ENCODE data around the gene CASR. TPM values are rescaled to one million over a fixed set of nuclear protein-coding genes. Genes with fewer than 3 reads are reported as not detected.

Gene CASR
- polyA plus RNA-seq, 2 donors = not detected

- Histone ChIP-seq H3K36me3 (ENCODE audit: control insufficient read depth in 2 of 2, insufficient read depth in 2 of 2, low read length in 1 of 2) (no peaks in the 10 kb centered on the region), H3K4me1 (ENCODE audit: control insufficient read depth in 2 of 2, insufficient read depth in 2 of 2, low read length in 1 of 2) (no peaks in the 10 kb centered on the region), H3K27ac (ENCODE audit: low read depth in 2 of 2, low read length in 1 of 2) (no peak overlapping the region), H3K9me3 (ENCODE audit: control insufficient read depth in 2 of 2, insufficient read depth in 1 of 2, low read depth in 1 of 2, low read length in 1 of 2) (no peaks in the 10 kb centered on the region), H3K4me3 (ENCODE audit: low read depth in 1 of 2, low read length in 2 of 2) (no peak overlapping the region), H3K27me3 (ENCODE audit: control insufficient read depth in 1 of 2, insufficient read depth in 2 of 2, low read length in 2 of 2) (no peaks in the 10 kb centered on the region)
- 71 to 73% methylated on average over 4 of the region's 4 CpGs for WGBS, 2 donors
Observed at GRCh38 chr3:122208579-122208978, 25.1 kb downstream of the CASR start.

GRCh38 chr3:122213650-122214049 lies 30.2 kb downstream of the CASR start:
- WGBS, 2 donors = 66 to 69% methylated on average over 2 of the region's 2 CpGs
- no peak overlapping the region for H3K4me3 ChIP-seq (ENCODE audit: low read depth in 1 of 2, low read length in 2 of 2)
- no peaks in the 10 kb centered on the region for H3K27me3 ChIP-seq (ENCODE audit: control insufficient read depth in 1 of 2, insufficient read depth in 2 of 2, low read length in 2 of 2)
- H3K4me1 ChIP-seq (ENCODE audit: control insufficient read depth in 2 of 2, insufficient read depth in 2 of 2, low read length in 1 of 2) = no peaks in the 10 kb centered on the region
- no peak overlapping the region for H3K27ac ChIP-seq (ENCODE audit: low read depth in 2 of 2, low read length in 1 of 2)
- no peaks in the 10 kb centered on the region for H3K9me3 ChIP-seq (ENCODE audit: control insufficient read depth in 2 of 2, insufficient read depth in 1 of 2, low read depth in 1 of 2, low read length in 1 of 2)
- no peaks in the 10 kb centered on the region for H3K36me3 ChIP-seq (ENCODE audit: control insufficient read depth in 2 of 2, insufficient read depth in 2 of 2, low read length in 1 of 2)

GRCh38 chr3:122214711-122215110 lies 31.2 kb downstream of the CASR start:
- H3K27me3 ChIP-seq (ENCODE audit: control insufficient read depth in 1 of 2, insufficient read depth in 2 of 2, low read length in 2 of 2) = no peaks in the 10 kb centered on the region
- no peaks in the 10 kb centered on the region for H3K9me3 ChIP-seq (ENCODE audit: control insufficient read depth in 2 of 2, insufficient read depth in 1 of 2, low read depth in 1 of 2, low read length in 1 of 2)
- no peaks in the 10 kb centered on the region for H3K36me3 ChIP-seq (ENCODE audit: control insufficient read depth in 2 of 2, insufficient read depth in 2 of 2, low read length in 1 of 2)
- WGBS, 2 donors = 48 to 51% methylated on average over 4 of the region's 4 CpGs
- H3K27ac ChIP-seq (ENCODE audit: low read depth in 2 of 2, low read length in 1 of 2) = no peak overlapping the region
- H3K4me1 ChIP-seq (ENCODE audit: control insufficient read depth in 2 of 2, insufficient read depth in 2 of 2, low read length in 1 of 2) = no peaks in the 10 kb centered on the region
- H3K4me3 ChIP-seq (ENCODE audit: low read depth in 1 of 2, low read length in 2 of 2) = no peak overlapping the region

GRCh38 chr3:122215592-122216298 lies 32.3 kb downstream of the CASR start:
- Histone ChIP-seq H3K9me3 (ENCODE audit: control insufficient read depth in 2 of 2, insufficient read depth in 1 of 2, low read depth in 1 of 2, low read length in 1 of 2) (no peaks in the 10 kb centered on the region), H3K4me1 (ENCODE audit: control insufficient read depth in 2 of 2, insufficient read depth in 2 of 2, low read length in 1 of 2) (no peaks in the 10 kb centered on the region), H3K36me3 (ENCODE audit: control insufficient read depth in 2 of 2, insufficient read depth in 2 of 2, low read length in 1 of 2) (no peaks in the 10 kb centered on the region), H3K27ac (ENCODE audit: low read depth in 2 of 2, low read length in 1 of 2) (no peak overlapping the region), H3K27me3 (ENCODE audit: control insufficient read depth in 1 of 2, insufficient read depth in 2 of 2, low read length in 2 of 2) (no peaks in the 10 kb centered on the region), H3K4me3 (ENCODE audit: low read depth in 1 of 2, low read length in 2 of 2) (no peak overlapping the region)
- 52 to 64% methylated on average over 2 of the region's 2 CpGs for WGBS, 2 donors

GRCh38 chr3:122217901-122218300 lies 34.4 kb downstream of the CASR start:
- Histone ChIP-seq H3K4me3 (ENCODE audit: low read depth in 1 of 2, low read length in 2 of 2) (no peak overlapping the region), H3K4me1 (ENCODE audit: control insufficient read depth in 2 of 2, insufficient read depth in 2 of 2, low read length in 1 of 2) (no peaks in the 10 kb centered on the region), H3K27me3 (ENCODE audit: control insufficient read depth in 1 of 2, insufficient read depth in 2 of 2, low read length in 2 of 2) (no peaks in the 10 kb centered on the region), H3K36me3 (ENCODE audit: control insufficient read depth in 2 of 2, insufficient read depth in 2 of 2, low read length in 1 of 2) (no peaks in the 10 kb centered on the region), H3K27ac (ENCODE audit: low read depth in 2 of 2, low read length in 1 of 2) (no peak overlapping the region), H3K9me3 (ENCODE audit: control insufficient read depth in 2 of 2, insufficient read depth in 1 of 2, low read depth in 1 of 2, low read length in 1 of 2) (no peaks in the 10 kb centered on the region)
- WGBS, 2 donors = 93 to 96% methylated on average over 1 of the region's 1 CpG

GRCh38 chr3:122219242-122219872 lies 35.9 kb downstream of the CASR start:
- Histone ChIP-seq H3K27ac (ENCODE audit: low read depth in 2 of 2, low read length in 1 of 2) (no peak overlapping the region), H3K4me1 (ENCODE audit: control insufficient read depth in 2 of 2, insufficient read depth in 2 of 2, low read length in 1 of 2) (no peaks in the 10 kb centered on the region), H3K9me3 (ENCODE audit: control insufficient read depth in 2 of 2, insufficient read depth in 1 of 2, low read depth in 1 of 2, low read length in 1 of 2) (no peaks in the 10 kb centered on the region), H3K4me3 (ENCODE audit: low read depth in 1 of 2, low read length in 2 of 2) (no peak overlapping the region), H3K36me3 (ENCODE audit: control insufficient read depth in 2 of 2, insufficient read depth in 2 of 2, low read length in 1 of 2) (no peaks in the 10 kb centered on the region), H3K27me3 (ENCODE audit: control insufficient read depth in 1 of 2, insufficient read depth in 2 of 2, low read length in 2 of 2) (no peaks in the 10 kb centered on the region)
- WGBS, 2 donors = 72 to 86% methylated on average over 1 of the region's 1 CpG

- H3K4me3 ChIP-seq (ENCODE audit: low read depth in 1 of 2, low read length in 2 of 2) = no peak overlapping the region
- no peak overlapping the region for H3K27ac ChIP-seq (ENCODE audit: low read depth in 2 of 2, low read length in 1 of 2)
- no peaks in the 10 kb centered on the region for H3K9me3 ChIP-seq (ENCODE audit: control insufficient read depth in 2 of 2, insufficient read depth in 1 of 2, low read depth in 1 of 2, low read length in 1 of 2)
- no peaks in the 10 kb centered on the region for H3K36me3 ChIP-seq (ENCODE audit: control insufficient read depth in 2 of 2, insufficient read depth in 2 of 2, low read length in 1 of 2)
- H3K4me1 ChIP-seq (ENCODE audit: control insufficient read depth in 2 of 2, insufficient read depth in 2 of 2, low read length in 1 of 2) = no peaks in the 10 kb centered on the region
- WGBS, 2 donors = 93% methylated on average over 23 of the region's 23 CpGs
- no peaks in the 10 kb centered on the region for H3K27me3 ChIP-seq (ENCODE audit: control insufficient read depth in 1 of 2, insufficient read depth in 2 of 2, low read length in 2 of 2)
Observed at GRCh38 chr3:122227036-122227781, 43.7 kb downstream of the CASR start.

- H3K4me3 ChIP-seq (ENCODE audit: low read depth in 1 of 2, low read length in 2 of 2) = no peak overlapping the region
Observed at GRCh38 chr3:122230174-122230573, 46.7 kb downstream of the CASR start.

GRCh38 chr3:122231465-122232157 lies 48.1 kb downstream of the CASR start:
- WGBS, 2 donors = 79 to 85% methylated on average over 9 of the region's 9 CpGs
- Histone ChIP-seq H3K27ac (ENCODE audit: low read depth in 2 of 2, low read length in 1 of 2) (no peak overlapping the region), H3K36me3 (ENCODE audit: control insufficient read depth in 2 of 2, insufficient read depth in 2 of 2, low read length in 1 of 2) (no peaks in the 10 kb centered on the region), H3K4me1 (ENCODE audit: control insufficient read depth in 2 of 2, insufficient read depth in 2 of 2, low read length in 1 of 2) (no peaks in the 10 kb centered on the region), H3K27me3 (ENCODE audit: control insufficient read depth in 1 of 2, insufficient read depth in 2 of 2, low read length in 2 of 2) (no peaks in the 10 kb centered on the region), H3K4me3 (ENCODE audit: low read depth in 1 of 2, low read length in 2 of 2) (no peak overlapping the region), H3K9me3 (ENCODE audit: control insufficient read depth in 2 of 2, insufficient read depth in 1 of 2, low read depth in 1 of 2, low read length in 1 of 2) (no peaks in the 10 kb centered on the region)

More at GRCh38 chr3:122230174-122230573, 46.7 kb downstream of the CASR start:
- Histone ChIP-seq H3K27ac (ENCODE audit: low read depth in 2 of 2, low read length in 1 of 2) (no peak overlapping the region), H3K4me1 (ENCODE audit: control insufficient read depth in 2 of 2, insufficient read depth in 2 of 2, low read length in 1 of 2) (no peaks in the 10 kb centered on the region), H3K9me3 (ENCODE audit: control insufficient read depth in 2 of 2, insufficient read depth in 1 of 2, low read depth in 1 of 2, low read length in 1 of 2) (no peaks in the 10 kb centered on the region), H3K27me3 (ENCODE audit: control insufficient read depth in 1 of 2, insufficient read depth in 2 of 2, low read length in 2 of 2) (no peaks in the 10 kb centered on the region), H3K36me3 (ENCODE audit: control insufficient read depth in 2 of 2, insufficient read depth in 2 of 2, low read length in 1 of 2) (no peaks in the 10 kb centered on the region)
- 82 to 83% methylated on average over 23 of the region's 23 CpGs for WGBS, 2 donors
